ENCODE results near the gene PMS2.

Gene PMS2

DNA sequence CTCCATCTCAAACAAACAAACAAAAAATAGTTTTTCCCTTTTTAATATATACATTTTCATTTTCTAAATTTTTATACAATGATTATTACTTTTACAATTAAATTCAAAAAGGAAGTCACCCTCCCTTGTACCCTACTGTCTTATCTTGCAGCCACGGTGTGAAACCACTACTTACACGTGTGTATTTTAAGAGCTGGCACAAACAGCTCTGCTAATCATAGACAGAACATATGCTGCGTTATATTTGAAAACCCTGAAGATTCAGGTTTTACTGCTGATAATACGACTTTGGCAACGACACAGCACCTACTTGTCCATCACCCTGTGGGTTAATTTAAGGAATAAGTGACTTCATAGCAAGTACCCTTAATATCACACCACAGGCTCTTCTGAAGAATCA lies 23.3 kb upstream of the PMS2 start:
- H3K4me3 ChIP-seq (ENCODE audit: low read length), result no peak overlapping the region
- no peak overlapping the region for H3K27ac ChIP-seq (ENCODE audit: low read length)
- H4K20me1 ChIP-seq (ENCODE audit: insufficient read depth, low read length), result no peaks in the 10 kb centered on the region
- no peaks in the 10 kb centered on the region for H3K9me3 ChIP-seq (ENCODE audit: insufficient read depth, low read length)
- no peak for TF ChIP-seq EZH2phosphoT487 (IDR thresholded peaks at IDR 0.05; ENCODE audit: low read depth)
- TF ChIP-seq, protein P1, sequence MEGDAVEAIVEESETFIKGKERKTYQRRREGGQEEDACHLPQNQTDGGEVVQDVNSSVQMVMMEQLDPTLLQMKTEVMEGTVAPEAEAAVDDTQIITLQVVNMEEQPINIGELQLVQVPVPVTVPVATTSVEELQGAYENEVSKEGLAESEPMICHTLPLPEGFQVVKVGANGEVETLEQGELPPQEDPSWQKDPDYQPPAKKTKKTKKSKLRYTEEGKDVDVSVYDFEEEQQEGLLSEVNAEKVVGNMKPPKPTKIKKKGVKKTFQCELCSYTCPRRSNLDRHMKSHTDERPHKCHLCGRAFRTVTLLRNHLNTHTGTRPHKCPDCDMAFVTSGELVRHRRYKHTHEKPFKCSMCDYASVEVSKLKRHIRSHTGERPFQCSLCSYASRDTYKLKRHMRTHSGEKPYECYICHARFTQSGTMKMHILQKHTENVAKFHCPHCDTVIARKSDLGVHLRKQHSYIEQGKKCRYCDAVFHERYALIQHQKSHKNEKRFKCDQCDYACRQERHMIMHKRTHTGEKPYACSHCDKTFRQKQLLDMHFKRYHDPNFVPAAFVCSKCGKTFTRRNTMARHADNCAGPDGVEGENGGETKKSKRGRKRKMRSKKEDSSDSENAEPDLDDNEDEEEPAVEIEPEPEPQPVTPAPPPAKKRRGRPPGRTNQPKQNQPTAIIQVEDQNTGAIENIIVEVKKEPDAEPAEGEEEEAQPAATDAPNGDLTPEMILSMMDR (IDR thresholded peaks at IDR 0.05; ENCODE audit: low read depth, low read length), result no peak
- H3K4me2 ChIP-seq (ENCODE audit: low read length), result no peak overlapping the region
- peaks cover 25% of the 10 kb centered on the region for H3K36me3 ChIP-seq (replicated peaks; ENCODE audit: low read depth, low read length)
- no peaks in the 10 kb centered on the region for H3K27me3 ChIP-seq (ENCODE audit: low read depth, low read length)
- no peak overlapping the region for H3K9ac ChIP-seq (ENCODE audit: low read length)
- no peak overlapping the region for H2AFZ ChIP-seq (ENCODE audit: low read depth, low read length)
- no peaks in the 10 kb centered on the region for H3K4me1 ChIP-seq (ENCODE audit: low read length)
- H3K79me2 ChIP-seq (ENCODE audit: low read length), result peaks cover 8% of the 10 kb centered on the region; the same call in 1 of the 2 replicates

DNA sequence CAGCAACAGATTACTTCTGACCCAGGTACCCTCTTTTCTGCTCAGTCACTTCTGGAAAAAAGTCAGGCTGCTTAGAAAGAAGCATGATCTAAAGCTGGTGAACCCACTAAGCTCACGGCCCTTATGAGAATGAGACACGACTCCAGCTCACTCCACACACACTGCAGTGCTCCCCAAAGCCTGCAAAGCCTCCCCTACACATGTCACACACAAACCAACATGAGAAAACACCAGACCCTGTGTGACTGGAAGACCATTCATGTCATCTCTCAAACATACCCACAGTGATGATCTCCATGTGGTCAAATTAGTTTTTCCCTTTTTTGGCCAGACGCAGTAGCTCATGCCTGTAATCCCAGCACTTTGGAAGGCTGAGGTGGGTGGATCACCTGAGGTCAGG lies 22.7 kb upstream of the PMS2 start:
- no peaks in the 10 kb centered on the region for H3K4me1 ChIP-seq (ENCODE audit: low read length)
- peaks cover 28% of the 10 kb centered on the region for H3K36me3 ChIP-seq (replicated peaks; ENCODE audit: low read depth, low read length)
- TF ChIP-seq, protein P1 (IDR thresholded peaks at IDR 0.05; ENCODE audit: low read depth, low read length), result no peak
- TF ChIP-seq EZH2phosphoT487 (IDR thresholded peaks at IDR 0.05; ENCODE audit: low read depth), result no peak
- no peak overlapping the region for H3K9ac ChIP-seq (ENCODE audit: low read length)
- no peak overlapping the region for H3K4me3 ChIP-seq (ENCODE audit: low read length)
- H3K9me3 ChIP-seq (ENCODE audit: insufficient read depth, low read length), result no peaks in the 10 kb centered on the region
- no peak overlapping the region for H2AFZ ChIP-seq (ENCODE audit: low read depth, low read length)
- H3K79me2 ChIP-seq (ENCODE audit: low read length), result peaks cover 8% of the 10 kb centered on the region; the same call in 1 of the 2 replicates
- H3K4me2 ChIP-seq (ENCODE audit: low read length), result no peak overlapping the region
- H3K27ac ChIP-seq (ENCODE audit: low read length), result no peak overlapping the region
- H3K27me3 ChIP-seq (ENCODE audit: low read depth, low read length), result no peaks in the 10 kb centered on the region
- no peaks in the 10 kb centered on the region for H4K20me1 ChIP-seq (ENCODE audit: insufficient read depth, low read length)

DNA sequence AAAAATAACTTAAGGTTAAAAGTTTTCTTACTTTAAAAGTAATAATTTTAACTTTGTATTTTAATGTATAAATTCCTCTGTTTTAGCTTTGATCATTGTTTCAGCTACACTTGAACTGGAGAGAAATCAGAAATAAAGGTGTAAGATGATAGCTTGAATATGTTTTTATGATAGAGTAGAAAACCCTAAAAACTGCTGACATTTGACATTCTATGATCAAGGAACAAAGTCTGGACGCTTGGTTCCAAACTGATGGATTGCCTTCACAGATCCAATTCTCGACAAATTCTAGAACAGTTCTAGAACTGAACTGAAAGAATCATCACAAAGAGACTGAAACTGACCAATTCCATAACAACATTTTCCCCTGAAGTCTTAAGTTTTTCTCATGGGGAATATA lies 22.1 kb upstream of the PMS2 start, which contains the start of gene ANKRD61:
TSS of gene ANKRD61 (plus strand) at position 389 of the 400 bp plus-strand sequence. CDS start at position 389, 0 bp downstream.
- no peaks in the 10 kb centered on the region for H3K27me3 ChIP-seq (ENCODE audit: low read depth, low read length)
- peaks cover 29% of the 10 kb centered on the region for H3K36me3 ChIP-seq (replicated peaks; ENCODE audit: low read depth, low read length)
- TF ChIP-seq EZH2phosphoT487 (IDR thresholded peaks at IDR 0.05; ENCODE audit: low read depth), result no peak
- TF ChIP-seq, protein P1 (IDR thresholded peaks at IDR 0.05; ENCODE audit: low read depth, low read length), result no peak

DNA sequence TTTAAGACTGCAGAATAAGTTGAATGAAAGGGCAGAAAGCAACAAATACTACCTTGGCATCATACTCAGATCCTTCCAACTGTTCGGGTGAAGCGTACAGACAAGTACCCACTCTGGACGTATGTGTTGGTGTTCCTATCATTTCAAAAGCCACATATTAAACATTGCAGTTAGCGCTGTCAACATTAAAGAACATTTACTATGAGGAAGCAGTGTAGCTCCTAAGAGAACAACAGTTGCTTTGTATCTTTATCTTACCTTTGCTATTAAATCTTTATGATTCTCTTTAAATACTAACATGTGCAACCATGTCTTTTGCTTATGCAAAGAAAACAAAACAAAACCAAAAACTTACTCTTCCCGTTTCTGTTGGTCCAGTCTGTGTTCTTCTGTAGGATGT lies 19.7 kb upstream of the PMS2 start:
- Histone ChIP-seq H4K20me1 (ENCODE audit: insufficient read depth, low read length) (no peaks in the 10 kb centered on the region), H3K79me2 (ENCODE audit: low read length) (peaks cover 8% of the 10 kb centered on the region; the same call in 1 of the 2 replicates), H2AFZ (ENCODE audit: low read depth, low read length) (no peak overlapping the region), H3K9me3 (ENCODE audit: insufficient read depth, low read length) (no peaks in the 10 kb centered on the region), H3K4me1 (ENCODE audit: low read length) (no peaks in the 10 kb centered on the region), H3K27ac (ENCODE audit: low read length) (no peak overlapping the region), H3K9ac (ENCODE audit: low read length) (no peak overlapping the region), H3K36me3 (replicated peaks; ENCODE audit: low read depth, low read length) (peaks cover 27% of the 10 kb centered on the region), H3K4me3 (ENCODE audit: low read length) (no peak overlapping the region), H3K27me3 (ENCODE audit: low read depth, low read length) (no peaks in the 10 kb centered on the region), H3K4me2 (ENCODE audit: low read length) (no peak overlapping the region)
- TF ChIP-seq, protein P1 (IDR thresholded peaks at IDR 0.05; ENCODE audit: low read depth, low read length), result no peak
- no peak for TF ChIP-seq EZH2phosphoT487 (IDR thresholded peaks at IDR 0.05; ENCODE audit: low read depth)

More for the DNA sequence above, 22.1 kb upstream of the PMS2 start, which contains the start of gene ANKRD61:
- no peak within 1 kb of the TSS for H3K27ac ChIP-seq (ENCODE audit: low read length)
- H3K9ac ChIP-seq (ENCODE audit: low read length), result no peak within 1 kb of the TSS
- H3K4me2 ChIP-seq (ENCODE audit: low read length), result no peak within 1 kb of the TSS
- H3K4me3 ChIP-seq (ENCODE audit: low read length), result no peak within 1 kb of the TSS
- no peaks in the 10 kb centered on the region for H4K20me1 ChIP-seq (ENCODE audit: insufficient read depth, low read length)
- no peak within 1 kb of the TSS for H2AFZ ChIP-seq (ENCODE audit: low read depth, low read length)
- no peaks in the 10 kb centered on the region for H3K4me1 ChIP-seq (ENCODE audit: low read length)
- H3K9me3 ChIP-seq (ENCODE audit: insufficient read depth, low read length), result no peaks in the 10 kb centered on the region
- peaks cover 8% of the 10 kb centered on the region; the same call in 1 of the 2 replicates for H3K79me2 ChIP-seq (ENCODE audit: low read length)

All from OCI-LY3 (cell line).